Measurements from ENCODE around the gene HIP1.
A peak's percentile ranks its signal among the peaks of the same experiment; 100 is the strongest.
"Not testable (repeated sequence)": the region's sequence is repeated elsewhere in the genome, so short reads cannot be mapped to it uniquely, and the experiment has no call there.

HIP1 gene

GRCh38 chr7:75537731-75538130 lies 201.0 kb downstream of the HIP1 start:
- H3K27me3 ChIP-seq (ENCODE audit: control insufficient read depth in 5 of 5, insufficient read depth in 4 of 5, low read length in 5 of 5) = no peaks in the 10 kb centered on the region
- no peak overlapping the region for H3K4me3 ChIP-seq (ENCODE audit: low read depth in 1 of 5, low read length in 5 of 5)
- peaks cover 11 to 70% (median 57%) of the 10 kb centered on the region in 5 donors for H3K36me3 ChIP-seq (ENCODE audit: control insufficient read depth in 5 of 5, insufficient read depth in 5 of 5, low read length in 5 of 5)
- no peaks in the 10 kb centered on the region for H3K9me3 ChIP-seq (ENCODE audit: control insufficient read depth in 5 of 5, low read length in 5 of 5)
- no peaks in the 10 kb centered on the region for H3K4me1 ChIP-seq (ENCODE audit: control insufficient read depth in 5 of 5, insufficient read depth in 5 of 5, low read length in 5 of 5)
- peak overlapping the region in 1 of 5 donors; percentile 11 for H3K9ac ChIP-seq (ENCODE audit: low read length in 5 of 5)
- H3K27ac ChIP-seq (ENCODE audit: low read depth, low read length) = no peak overlapping the region

DNA sequence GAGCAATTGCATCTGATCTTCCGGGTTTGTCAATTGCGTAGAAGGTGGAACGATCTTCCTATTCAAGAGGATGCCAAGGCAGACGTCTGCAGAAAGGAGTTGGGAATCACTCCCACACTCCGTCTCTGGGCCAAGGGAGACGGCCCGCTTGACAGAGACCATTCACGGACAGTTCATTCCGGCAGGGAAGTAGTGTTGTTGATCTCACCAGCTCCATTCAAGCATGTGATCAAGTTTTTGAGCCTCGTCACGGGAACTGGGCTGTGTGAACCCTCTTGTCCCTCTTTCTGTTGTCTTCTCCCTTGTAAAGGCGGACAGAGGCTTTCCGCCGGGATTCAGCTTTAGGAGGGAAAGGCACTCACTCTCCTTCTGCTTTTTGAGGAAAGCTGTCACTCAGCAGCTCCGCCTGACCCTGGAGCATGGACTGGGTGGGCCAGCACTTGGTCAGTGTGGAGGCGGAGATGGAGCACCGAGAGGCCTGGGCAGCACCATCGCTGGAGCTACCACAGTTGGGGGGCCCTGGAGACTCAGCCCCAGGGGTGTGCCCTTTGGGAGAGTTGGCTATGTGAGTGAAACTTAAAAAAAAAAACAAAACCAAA lies 201.7 kb downstream of the HIP1 start:
- Histone ChIP-seq H3K36me3 (ENCODE audit: control insufficient read depth in 5 of 5, insufficient read depth in 5 of 5, low read length in 5 of 5) (peaks cover 11 to 63% (median 55%) of the 10 kb centered on the region in 5 donors), H3K9ac (ENCODE audit: low read length in 5 of 5) (no peak overlapping the region), H3K9me3 (ENCODE audit: control insufficient read depth in 5 of 5, low read length in 5 of 5) (no peaks in the 10 kb centered on the region), H3K27ac (ENCODE audit: low read depth, low read length) (no peak overlapping the region), H3K4me3 (ENCODE audit: low read depth in 1 of 5, low read length in 5 of 5) (no peak overlapping the region), H3K27me3 (ENCODE audit: control insufficient read depth in 5 of 5, insufficient read depth in 4 of 5, low read length in 5 of 5) (no peaks in the 10 kb centered on the region), H3K4me1 (ENCODE audit: control insufficient read depth in 5 of 5, insufficient read depth in 5 of 5, low read length in 5 of 5) (no peaks in the 10 kb centered on the region)

- no peak overlapping the region for H3K4me3 ChIP-seq (ENCODE audit: low read depth in 1 of 5, low read length in 5 of 5)
- H3K4me1 ChIP-seq (ENCODE audit: control insufficient read depth in 5 of 5, insufficient read depth in 5 of 5, low read length in 5 of 5) = no peaks in the 10 kb centered on the region
- H3K27ac ChIP-seq (ENCODE audit: low read depth, low read length) = no peak overlapping the region
- no peak overlapping the region for H3K9ac ChIP-seq (ENCODE audit: low read length in 5 of 5)
- peaks cover 9 to 58% (median 51%) of the 10 kb centered on the region in 5 donors for H3K36me3 ChIP-seq (ENCODE audit: control insufficient read depth in 5 of 5, insufficient read depth in 5 of 5, low read length in 5 of 5)
- no peaks in the 10 kb centered on the region for H3K27me3 ChIP-seq (ENCODE audit: control insufficient read depth in 5 of 5, insufficient read depth in 4 of 5, low read length in 5 of 5)
- H3K9me3 ChIP-seq (ENCODE audit: control insufficient read depth in 5 of 5, low read length in 5 of 5) = no peaks in the 10 kb centered on the region
These were observed 202.2 kb downstream of the HIP1 start for GRCh38 chr7:75536491-75536890.

DNA sequence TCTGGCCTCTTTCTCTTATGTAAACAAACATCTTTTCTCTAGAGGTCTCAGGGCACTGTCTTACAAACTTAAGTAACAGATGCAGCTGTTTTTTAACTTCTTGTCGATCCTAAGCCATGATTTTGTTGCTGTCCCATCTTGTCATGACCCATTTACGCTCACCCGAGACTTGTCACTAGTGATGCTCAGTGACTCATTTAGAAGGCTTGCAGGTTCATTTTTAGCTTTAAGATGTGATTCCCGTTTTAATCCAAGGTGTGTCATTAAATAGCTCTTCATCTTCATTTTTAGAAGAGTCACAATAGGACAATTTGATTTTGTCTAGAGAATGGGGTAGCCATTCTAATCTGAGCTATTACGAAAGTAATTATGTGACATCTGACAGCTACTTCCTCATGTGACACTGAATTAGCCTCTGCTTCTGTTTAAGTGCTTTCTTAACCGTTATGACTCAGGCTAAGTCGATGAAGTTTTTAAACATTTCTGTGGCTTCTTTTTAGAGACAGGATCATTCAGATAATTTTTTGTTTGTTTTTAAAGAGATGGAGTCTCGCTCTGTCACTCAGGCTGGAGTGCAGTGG lies 203.9 kb downstream of the HIP1 start:
- Histone ChIP-seq H3K9ac (ENCODE audit: low read length in 5 of 5) (no peak overlapping the region), H3K27me3 (ENCODE audit: control insufficient read depth in 5 of 5, insufficient read depth in 4 of 5, low read length in 5 of 5) (no peaks in the 10 kb centered on the region), H3K4me1 (ENCODE audit: control insufficient read depth in 5 of 5, insufficient read depth in 5 of 5, low read length in 5 of 5) (no peaks in the 10 kb centered on the region), H3K27ac (ENCODE audit: low read depth, low read length) (no peak overlapping the region), H3K36me3 (ENCODE audit: control insufficient read depth in 5 of 5, insufficient read depth in 5 of 5, low read length in 5 of 5) (peaks cover 8 to 44% (median 41%) of the 10 kb centered on the region in 5 donors), H3K9me3 (ENCODE audit: control insufficient read depth in 5 of 5, low read length in 5 of 5) (no peaks in the 10 kb centered on the region), H3K4me3 (ENCODE audit: low read depth in 1 of 5, low read length in 5 of 5) (no peak overlapping the region)

DNA sequence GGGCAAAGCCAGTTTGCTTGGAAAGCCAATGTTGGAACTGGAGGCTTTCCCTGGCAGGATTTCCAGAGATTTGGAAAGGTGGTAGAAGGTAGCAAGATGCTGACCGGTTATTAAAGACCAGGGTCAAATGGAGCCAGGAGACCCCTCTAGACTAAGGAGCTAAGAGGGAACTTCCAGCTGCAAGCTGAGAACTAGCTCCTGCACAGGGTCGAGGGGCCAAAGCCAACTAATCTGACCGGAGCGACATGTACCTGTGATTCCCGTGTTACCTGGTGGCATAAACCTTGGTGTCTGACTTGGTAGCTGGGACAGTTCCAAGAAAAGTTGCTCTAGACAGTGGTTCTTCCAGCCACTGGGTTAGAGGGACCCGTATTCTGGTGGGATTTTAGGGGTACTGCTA lies 204.8 kb downstream of the HIP1 start:
- H3K9me3 ChIP-seq (ENCODE audit: control insufficient read depth in 5 of 5, low read length in 5 of 5) = no peaks in the 10 kb centered on the region
- no peak overlapping the region for H3K4me3 ChIP-seq (ENCODE audit: low read depth in 1 of 5, low read length in 5 of 5)
- H3K36me3 ChIP-seq (ENCODE audit: control insufficient read depth in 5 of 5, insufficient read depth in 5 of 5, low read length in 5 of 5) = peaks cover 4 to 36% (median 35%) of the 10 kb centered on the region in 5 donors
- H3K27ac ChIP-seq (ENCODE audit: low read depth, low read length) = no peak overlapping the region
- no peaks in the 10 kb centered on the region for H3K27me3 ChIP-seq (ENCODE audit: control insufficient read depth in 5 of 5, insufficient read depth in 4 of 5, low read length in 5 of 5)
- no peak overlapping the region for H3K9ac ChIP-seq (ENCODE audit: low read length in 5 of 5)
- H3K4me1 ChIP-seq (ENCODE audit: control insufficient read depth in 5 of 5, insufficient read depth in 5 of 5, low read length in 5 of 5) = no peaks in the 10 kb centered on the region

DNA sequence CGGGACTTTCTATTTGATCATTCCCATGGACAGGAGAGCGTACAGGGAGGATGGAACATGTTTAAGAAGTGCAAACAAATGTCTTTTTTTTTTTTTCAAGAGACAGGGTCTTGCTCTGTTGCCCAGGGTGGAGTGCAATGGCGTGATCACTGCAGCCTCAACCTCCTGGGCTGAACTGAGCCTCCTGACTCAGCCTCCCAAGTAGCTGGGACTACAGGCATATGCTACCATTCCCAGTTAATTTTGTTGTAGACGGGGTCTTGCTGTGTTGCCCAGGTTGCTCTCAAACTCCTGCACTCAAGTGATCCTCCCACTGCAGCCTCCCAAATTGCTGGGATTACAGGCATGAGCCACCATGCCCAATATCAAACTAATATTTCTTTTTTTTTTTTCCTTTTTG lies 206.1 kb downstream of the HIP1 start:
- Histone ChIP-seq H3K9ac (ENCODE audit: low read length in 5 of 5) (no peak overlapping the region), H3K36me3 (ENCODE audit: control insufficient read depth in 5 of 5, insufficient read depth in 5 of 5, low read length in 5 of 5) (peaks cover 0 to 26% (median 25%) of the 10 kb centered on the region in 5 donors), H3K27ac (ENCODE audit: low read depth, low read length) (no peak overlapping the region), H3K4me3 (ENCODE audit: low read depth in 1 of 5, low read length in 5 of 5) (no peak overlapping the region), H3K9me3 (ENCODE audit: control insufficient read depth in 5 of 5, low read length in 5 of 5) (no peaks in the 10 kb centered on the region), H3K4me1 (ENCODE audit: control insufficient read depth in 5 of 5, insufficient read depth in 5 of 5, low read length in 5 of 5) (peaks cover 0 to 3% (median 0%) of the 10 kb centered on the region in 5 donors), H3K27me3 (ENCODE audit: control insufficient read depth in 5 of 5, insufficient read depth in 4 of 5, low read length in 5 of 5) (no peaks in the 10 kb centered on the region)

DNA sequence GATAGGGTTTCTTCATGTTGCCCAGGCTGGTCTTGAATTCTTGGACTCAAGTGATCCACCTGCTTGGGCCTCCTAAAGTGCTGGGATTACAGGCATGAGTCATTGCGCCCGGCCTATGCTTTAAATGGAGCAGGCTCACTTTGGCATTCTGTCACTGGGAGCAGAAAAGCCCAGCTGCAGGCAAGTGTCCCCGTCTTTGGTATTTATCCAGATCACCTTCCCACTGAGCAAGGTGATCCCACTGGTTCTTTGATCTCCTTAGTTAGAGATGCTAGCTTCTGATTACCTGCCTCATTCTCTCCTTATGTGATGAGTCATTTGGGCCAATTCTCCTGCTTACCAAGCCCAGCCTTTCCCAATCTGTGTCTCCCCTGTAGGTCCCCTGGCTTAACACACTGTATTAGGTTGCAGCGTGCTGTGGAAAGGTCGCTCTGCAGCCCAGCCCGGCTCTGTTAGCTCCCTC lies 207.4 kb downstream of the HIP1 start:
- H3K4me3 ChIP-seq (ENCODE audit: low read depth in 1 of 5, low read length in 5 of 5) = no peak overlapping the region
- H3K27me3 ChIP-seq (ENCODE audit: control insufficient read depth in 5 of 5, insufficient read depth in 4 of 5, low read length in 5 of 5) = no peaks in the 10 kb centered on the region
- peaks cover 0 to 14% (median 12%) of the 10 kb centered on the region in 5 donors for H3K4me1 ChIP-seq (ENCODE audit: control insufficient read depth in 5 of 5, insufficient read depth in 5 of 5, low read length in 5 of 5)
- no peak overlapping the region for H3K9ac ChIP-seq (ENCODE audit: low read length in 5 of 5)
- H3K9me3 ChIP-seq (ENCODE audit: control insufficient read depth in 5 of 5, low read length in 5 of 5) = no peaks in the 10 kb centered on the region
- H3K27ac ChIP-seq (ENCODE audit: low read depth, low read length) = no peak overlapping the region
- peaks cover 0 to 14% (median 12%) of the 10 kb centered on the region in 5 donors for H3K36me3 ChIP-seq (ENCODE audit: control insufficient read depth in 5 of 5, insufficient read depth in 5 of 5, low read length in 5 of 5)

DNA sequence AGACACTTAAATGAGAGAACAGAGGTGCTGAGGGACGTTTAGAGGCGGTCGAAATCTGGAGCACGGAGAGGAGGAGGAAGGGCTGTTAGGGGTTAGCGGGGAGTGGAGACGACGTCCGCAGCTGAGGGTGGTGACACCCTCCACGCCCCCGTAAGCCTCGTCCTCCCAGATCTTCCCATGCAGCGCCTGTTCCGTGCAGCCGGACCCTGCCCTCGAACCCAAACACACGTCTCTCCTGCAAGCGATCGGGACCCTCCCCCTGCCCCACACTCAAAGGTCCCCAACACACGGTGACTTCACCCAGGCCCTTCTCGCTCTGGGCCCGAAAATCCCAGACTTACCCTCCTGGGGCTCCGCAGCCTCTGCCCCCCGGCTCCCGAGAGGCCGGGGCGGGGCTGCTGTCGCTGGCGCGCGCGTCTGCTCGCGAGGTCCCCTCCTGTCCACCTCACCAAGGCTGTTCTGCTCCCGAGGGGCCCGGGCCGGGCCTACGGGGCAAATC lies 211.5 kb downstream of the HIP1 start:
- H3K36me3 ChIP-seq (ENCODE audit: control insufficient read depth in 5 of 5, insufficient read depth in 5 of 5, low read length in 5 of 5) = peaks cover 3 to 21% (median 16%) of the 10 kb centered on the region in 5 donors

DNA sequence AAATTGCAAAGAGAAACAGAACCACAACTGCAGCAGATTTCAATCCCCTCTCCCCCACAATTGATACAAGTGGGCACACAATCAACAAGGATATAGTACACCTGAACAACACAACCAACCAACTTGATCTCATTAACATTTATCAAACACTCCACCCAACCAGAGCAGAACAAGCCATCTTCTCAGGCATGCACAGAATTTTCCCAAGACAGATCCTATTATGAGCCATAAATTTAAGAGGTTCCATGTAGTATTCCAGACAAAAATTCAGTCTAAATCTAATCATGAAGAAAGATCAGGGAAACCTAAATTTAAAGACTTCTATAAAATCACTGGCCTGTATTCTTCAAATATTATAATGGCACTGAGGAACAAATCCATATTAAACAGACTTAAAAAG lies 217.0 kb downstream of the HIP1 start:
- Histone ChIP-seq H3K4me1 (ENCODE audit: control insufficient read depth in 5 of 5, insufficient read depth in 5 of 5, low read length in 5 of 5) (peaks cover 0 to 11% (median 9%) of the 10 kb centered on the region in 5 donors), H3K36me3 (ENCODE audit: control insufficient read depth in 5 of 5, insufficient read depth in 5 of 5, low read length in 5 of 5) (peaks cover 3 to 21% (median 16%) of the 10 kb centered on the region in 5 donors)
- not testable (repeated sequence) for H3K27ac ChIP-seq (ENCODE audit: low read depth, low read length); H3K4me3 ChIP-seq (ENCODE audit: low read depth in 1 of 5, low read length in 5 of 5); H3K27me3 ChIP-seq (ENCODE audit: control insufficient read depth in 5 of 5, insufficient read depth in 4 of 5, low read length in 5 of 5); H3K9me3 ChIP-seq (ENCODE audit: control insufficient read depth in 5 of 5, low read length in 5 of 5); H3K9ac ChIP-seq (ENCODE audit: low read length in 5 of 5)

More for the DNA sequence above, 211.5 kb downstream of the HIP1 start:
- H3K27me3 ChIP-seq (ENCODE audit: control insufficient read depth in 5 of 5, insufficient read depth in 4 of 5, low read length in 5 of 5); H3K9me3 ChIP-seq (ENCODE audit: control insufficient read depth in 5 of 5, low read length in 5 of 5): not testable (repeated sequence)
- Histone ChIP-seq H3K27ac (ENCODE audit: low read depth, low read length) (peak overlapping the region; percentile 69), H3K9ac (ENCODE audit: low read length in 5 of 5) (peak overlapping the region in 4 of 5 donors; percentile 88 to 93 (median 90)), H3K4me3 (ENCODE audit: low read depth in 1 of 5, low read length in 5 of 5) (peak overlapping the region; percentile 63 to 87 (median 81)), H3K4me1 (ENCODE audit: control insufficient read depth in 5 of 5, insufficient read depth in 5 of 5, low read length in 5 of 5) (peaks cover 0 to 21% (median 18%) of the 10 kb centered on the region in 5 donors)

GRCh38 chr7:75518842-75519241 lies 219.9 kb downstream of the HIP1 start:
- not testable (repeated sequence) for H3K4me3 ChIP-seq (ENCODE audit: low read depth in 1 of 5, low read length in 5 of 5); H3K27ac ChIP-seq (ENCODE audit: low read depth, low read length); H3K4me1 ChIP-seq (ENCODE audit: control insufficient read depth in 5 of 5, insufficient read depth in 5 of 5, low read length in 5 of 5); H3K9ac ChIP-seq (ENCODE audit: low read length in 5 of 5); H3K27me3 ChIP-seq (ENCODE audit: control insufficient read depth in 5 of 5, insufficient read depth in 4 of 5, low read length in 5 of 5); H3K9me3 ChIP-seq (ENCODE audit: control insufficient read depth in 5 of 5, low read length in 5 of 5)
- H3K36me3 ChIP-seq (ENCODE audit: control insufficient read depth in 5 of 5, insufficient read depth in 5 of 5, low read length in 5 of 5) = peaks cover 0 to 12% (median 9%) of the 10 kb centered on the region in 5 donors
